Stimulated activated CD4-positive, alpha-beta T cell treated with anti-CD3 and anti-CD28 coated beads, Interleukin-15, amount 100 ng/mL, for 24 hours (primary cell): ENCODE measurements around the gene KIF2B.
"Not testable (repeated sequence)": the region's sequence is repeated elsewhere in the genome, so short reads cannot be mapped to it uniquely, and the experiment has no call there.

Source experiments
- DNase-seq: peaks from one replicate; pipeline ENCODE4 v3.0.0-alpha.2; 2020

Gene KIF2B

GRCh38 chr17:53822764-53823163 lies at the start of gene KIF2B:
Gene KIF2B (plus strand): TSS chr17:53822927. CDS start chr17:53823034, 107 bp downstream.
- DNase-seq = no peak

- DNase-seq = no peak
Observed at GRCh38 chr17:53780320-53780719, 42.4 kb upstream of the KIF2B start.

- no peak for DNase-seq
Observed at GRCh38 chr17:53791551-53791950, 31.2 kb upstream of the KIF2B start.

GRCh38 chr17:53792451-53792850 lies 30.3 kb upstream of the KIF2B start:
- no peak for DNase-seq

GRCh38 chr17:53792997-53793396 lies 29.7 kb upstream of the KIF2B start:
- DNase-seq = no peak

GRCh38 chr17:53794875-53795274 lies 27.9 kb upstream of the KIF2B start:
- no peak for DNase-seq

GRCh38 chr17:53796642-53797041 lies 26.1 kb upstream of the KIF2B start:
- no peak for DNase-seq

GRCh38 chr17:53797501-53797900 lies 25.2 kb upstream of the KIF2B start:
- DNase-seq = no peak

- DNase-seq = no peak
Observed at GRCh38 chr17:53804437-53804836, 18.3 kb upstream of the KIF2B start.

- no peak for DNase-seq
Observed at GRCh38 chr17:53806473-53806872, 16.3 kb upstream of the KIF2B start.

GRCh38 chr17:53807286-53807685 lies 15.4 kb upstream of the KIF2B start:
- DNase-seq = no peak

GRCh38 chr17:53818271-53818670 lies 4.5 kb upstream of the KIF2B start:
- no peak for DNase-seq

GRCh38 chr17:53818929-53819328 lies 3.8 kb upstream of the KIF2B start:
- no peak for DNase-seq

GRCh38 chr17:53819956-53820355 lies 2.8 kb upstream of the KIF2B start:
- no peak for DNase-seq

- DNase-seq = no peak
Observed at GRCh38 chr17:53823341-53824050, 769 bp downstream of the KIF2B start.

GRCh38 chr17:53834771-53835170 lies 12.0 kb downstream of the KIF2B start:
- not testable (repeated sequence) for DNase-seq

- no peak for DNase-seq
Observed at GRCh38 chr17:53837131-53837530, 14.4 kb downstream of the KIF2B start.

- no peak for DNase-seq
Observed at GRCh38 chr17:53844491-53845107, 21.9 kb downstream of the KIF2B start.

- DNase-seq = not testable (repeated sequence)
Observed at GRCh38 chr17:53871128-53871527, 48.4 kb downstream of the KIF2B start.
